Activated CD4-positive, alpha-beta memory T cell treated with anti-CD3 and anti-CD28 coated beads, Interleukin-2, amount 10 ng/mL, durations not matched to agents 7 days and 5 days (primary cell): ENCODE results near the gene ALOXE3. TPM values are rescaled to one million over a fixed set of nuclear protein-coding genes. Genes with fewer than 3 reads are reported as not detected.

Source experiments
- CTCF ChIA-PET: fragments of 350-600 bp; sonication (Branson Sonifier 250); formaldehyde crosslinking; loops from one replicate; lab custom pipeline; 2021; ENCODE audit warnings: antibody characterized with exemption, inconsistent platforms; lab: Charles Lee
- POLR2A ChIA-PET: fragments of 350-600 bp; sonication (Branson Sonifier 250); formaldehyde crosslinking; loops from one replicate; lab custom pipeline; 2021; ENCODE audit warnings: antibody characterized with exemption; lab: Charles Lee
- DNase-seq: peaks from one replicate; pipeline ENCODE4 v3.0.0-alpha.2; 2020
- H3K27ac Mint-ChIP-seq: one replicate; pipeline ENCODE4 v1.8.0; 2021; ENCODE audit warnings: mild to moderate bottlenecking, mixed read lengths
- H3K27me3 Mint-ChIP-seq: one replicate; pipeline ENCODE4 v1.8.0; 2021; ENCODE audit warnings: mixed read lengths
- H3K36me3 Mint-ChIP-seq: one replicate; pipeline ENCODE4 v1.8.0; 2021; ENCODE audit warnings: low read depth, mixed read lengths
- H3K4me1 Mint-ChIP-seq: one replicate; pipeline ENCODE4 v1.8.0; 2021; ENCODE audit warnings: mixed read lengths
- H3K4me3 Mint-ChIP-seq: one replicate; pipeline ENCODE4 v1.8.0; 2021; ENCODE audit warnings: mild to moderate bottlenecking, mixed read lengths
- H3K9me3 Mint-ChIP-seq: one replicate; pipeline ENCODE4 v1.8.0; 2021; ENCODE audit warnings: mixed read lengths
- total RNA-seq, 2 experiments: library from RNA; stranded (reverse); gene quantifications; one replicate each; pipeline ENCODE4 v1.2.3, GENCODE V29; 2021

ALOXE3 gene
- total RNA-seq, 2 experiments from 2014 or later: not detected

GRCh38 chr17:8047769-8048110, 70.6 kb downstream of the ALOXE3 start:
- Mint-ChIP-seq H3K36me3 (no peaks in the 10 kb centered on the region), H3K4me1 (no peaks in the 10 kb centered on the region), H3K4me3 (no peak overlapping the region), H3K27me3 (peaks cover 5% of the 10 kb centered on the region), H3K27ac (no peak overlapping the region), H3K9me3 (no peaks in the 10 kb centered on the region)
- DNase-seq: no peak
- ChIA-PET POLR2A (interaction anchor here (0.9 kb wide), 1 partner anchor 12 kb away, joined by 3 read pairs; no protein-coding TSS in a partner anchor), CTCF (no interaction called here)

- Mint-ChIP-seq H3K9me3 (no peaks in the 10 kb centered on the region), H3K27me3 (peaks cover 5% of the 10 kb centered on the region), H3K4me3 (no peak overlapping the region), H3K36me3 (no peaks in the 10 kb centered on the region), H3K27ac (no peak overlapping the region), H3K4me1 (no peaks in the 10 kb centered on the region)
- CTCF ChIA-PET: interaction anchor here (1.1 kb wide), 1 partner anchor 10 kb away, joined by 4 read pairs; no protein-coding TSS in a partner anchor
- POLR2A ChIA-PET: no interaction called here
- no peak for DNase-seq
Measured at GRCh38 chr17:8046929-8047768, 71.2 kb downstream of the ALOXE3 start.

GRCh38 chr17:8046306-8046928, 71.9 kb downstream of the ALOXE3 start:
- POLR2A ChIA-PET: no interaction called here
- no peaks in the 10 kb centered on the region for H3K36me3 Mint-ChIP-seq
- DNase-seq: no peak
- peaks cover 5% of the 10 kb centered on the region for H3K27me3 Mint-ChIP-seq
- H3K27ac Mint-ChIP-seq: no peak overlapping the region
- no peaks in the 10 kb centered on the region for H3K9me3 Mint-ChIP-seq
- CTCF ChIA-PET: interaction anchor here (1.1 kb wide), 1 partner anchor 9 kb away, joined by 4 read pairs; no protein-coding TSS in a partner anchor
- H3K4me3 Mint-ChIP-seq: no peak overlapping the region
- no peaks in the 10 kb centered on the region for H3K4me1 Mint-ChIP-seq

Other genes starting within 250 kb of the ALOXE3 start
- 100 to 1,000 TPM; 127 to 131 TPM for gene CHD3, start 229.7 kb downstream of the ALOXE3 start, total RNA-seq
- gene RNF227, start 202.2 kb downstream of the ALOXE3 start, total RNA-seq: 1 to 10 TPM; 3.6 to 3.7 TPM
- 1 to 10 TPM; 7.7 to 8.4 TPM for gene KCNAB3, start 188.7 kb downstream of the ALOXE3 start, total RNA-seq
- gene TRAPPC1, start 186.6 kb downstream of the ALOXE3 start, total RNA-seq: 100 to 1,000 TPM; 238 to 244 TPM
- gene CNTROB, start 186.3 kb downstream of the ALOXE3 start, total RNA-seq: 10 to 100 TPM; 58.8 to 64.6 TPM
- not detected for gene GUCY2D, start 115.9 kb downstream of the ALOXE3 start, total RNA-seq
- not detected for gene ALOX15B, start 79.5 kb downstream of the ALOXE3 start, total RNA-seq
- gene ALOX12B, start 30.8 kb downstream of the ALOXE3 start, total RNA-seq: under 1 TPM; 0.20 to 0.38 TPM
- 1 to 10 TPM; 1.4 to 1.5 TPM for gene HES7, start 5.6 kb upstream of the ALOXE3 start, total RNA-seq
- gene PER1, start 33.9 kb upstream of the ALOXE3 start, total RNA-seq: 10 to 100 TPM; 53.5 to 56.6 TPM
- 10 to 100 TPM; 75.2 to 79.1 TPM for gene VAMP2, start 44.4 kb upstream of the ALOXE3 start, total RNA-seq
- 10 to 100 TPM; 49.7 to 53.9 TPM for gene TMEM107, start 57.9 kb upstream of the ALOXE3 start, total RNA-seq
- gene BORCS6, start 71.7 kb upstream of the ALOXE3 start, total RNA-seq: 10 to 100 TPM; 16.3 to 17.0 TPM
- gene AURKB, start 92.1 kb upstream of the ALOXE3 start, total RNA-seq: 100 to 1,000 TPM; 160 to 167 TPM
- gene CTC1, start 129.5 kb upstream of the ALOXE3 start, total RNA-seq: 100 to 1,000 TPM; 116 to 120 TPM
- gene PFAS, start 130.8 kb upstream of the ALOXE3 start, total RNA-seq: 10 to 100 TPM; 43.6 to 45.9 TPM
- gene RANGRF, start 170.2 kb upstream of the ALOXE3 start, total RNA-seq: 10 to 100 TPM; 45.4 to 49.4 TPM
- gene SLC25A35, start 176.9 kb upstream of the ALOXE3 start, total RNA-seq: 10 to 100 TPM; 11.8 to 12.0 TPM
- not detected for gene ARHGEF15, start 191.7 kb upstream of the ALOXE3 start, total RNA-seq
- not detected for gene ODF4, start 221.3 kb upstream of the ALOXE3 start, total RNA-seq